ENCODE results near the gene PLEKHA7.
A peak's percentile ranks its signal among the peaks of the same experiment; 100 is the strongest.
"Not testable (repeated sequence)": the region's sequence is repeated elsewhere in the genome, so short reads cannot be mapped to it uniquely, and the experiment has no call there.

PLEKHA7 gene

GRCh38 chr11:16890442-16890841 lies 123.8 kb downstream of the PLEKHA7 start:
- peaks cover 0 to 22% (median 2%) of the 10 kb centered on the region in 5 donors for H3K4me1 ChIP-seq (ENCODE audit: control insufficient read depth in 5 of 5, insufficient read depth in 5 of 5, low read length in 5 of 5)
- no peak overlapping the region for H3K9ac ChIP-seq (ENCODE audit: low read length in 5 of 5)
- no peak overlapping the region for H3K27ac ChIP-seq (ENCODE audit: low read depth, low read length)
- H3K9me3 ChIP-seq (ENCODE audit: control insufficient read depth in 5 of 5, low read length in 5 of 5): peaks cover 0 to 9% (median 0%) of the 10 kb centered on the region in 5 donors
- no peaks in the 10 kb centered on the region for H3K36me3 ChIP-seq (ENCODE audit: control insufficient read depth in 5 of 5, insufficient read depth in 5 of 5, low read length in 5 of 5)
- no peaks in the 10 kb centered on the region for H3K27me3 ChIP-seq (ENCODE audit: control insufficient read depth in 5 of 5, insufficient read depth in 4 of 5, low read length in 5 of 5)
- no peak overlapping the region for H3K4me3 ChIP-seq (ENCODE audit: low read depth in 1 of 5, low read length in 5 of 5)

GRCh38 chr11:16889905-16890304 lies 124.3 kb downstream of the PLEKHA7 start:
- no peak overlapping the region for H3K9ac ChIP-seq (ENCODE audit: low read length in 5 of 5)
- peaks cover 0 to 18% (median 2%) of the 10 kb centered on the region in 5 donors for H3K4me1 ChIP-seq (ENCODE audit: control insufficient read depth in 5 of 5, insufficient read depth in 5 of 5, low read length in 5 of 5)
- H3K36me3 ChIP-seq (ENCODE audit: control insufficient read depth in 5 of 5, insufficient read depth in 5 of 5, low read length in 5 of 5): no peaks in the 10 kb centered on the region
- no peak overlapping the region for H3K27ac ChIP-seq (ENCODE audit: low read depth, low read length)
- H3K9me3 ChIP-seq (ENCODE audit: control insufficient read depth in 5 of 5, low read length in 5 of 5): peaks cover 0 to 9% (median 0%) of the 10 kb centered on the region in 5 donors
- H3K27me3 ChIP-seq (ENCODE audit: control insufficient read depth in 5 of 5, insufficient read depth in 4 of 5, low read length in 5 of 5): no peaks in the 10 kb centered on the region
- H3K4me3 ChIP-seq (ENCODE audit: low read depth in 1 of 5, low read length in 5 of 5): no peak overlapping the region

- H3K27ac ChIP-seq (ENCODE audit: low read depth, low read length); H3K4me3 ChIP-seq (ENCODE audit: low read depth in 1 of 5, low read length in 5 of 5); H3K4me1 ChIP-seq (ENCODE audit: control insufficient read depth in 5 of 5, insufficient read depth in 5 of 5, low read length in 5 of 5); H3K9ac ChIP-seq (ENCODE audit: low read length in 5 of 5); H3K9me3 ChIP-seq (ENCODE audit: control insufficient read depth in 5 of 5, low read length in 5 of 5); H3K27me3 ChIP-seq (ENCODE audit: control insufficient read depth in 5 of 5, insufficient read depth in 4 of 5, low read length in 5 of 5); H3K36me3 ChIP-seq (ENCODE audit: control insufficient read depth in 5 of 5, insufficient read depth in 5 of 5, low read length in 5 of 5): not testable (repeated sequence)
Measured at GRCh38 chr11:16889010-16889409, 125.2 kb downstream of the PLEKHA7 start.

- not testable (repeated sequence) for H3K27me3 ChIP-seq (ENCODE audit: control insufficient read depth in 5 of 5, insufficient read depth in 4 of 5, low read length in 5 of 5); H3K4me3 ChIP-seq (ENCODE audit: low read depth in 1 of 5, low read length in 5 of 5)
Measured at GRCh38 chr11:16887887-16888286, 126.3 kb downstream of the PLEKHA7 start.

GRCh38 chr11:16883174-16883573 lies 131.0 kb downstream of the PLEKHA7 start:
- H3K9me3 ChIP-seq (ENCODE audit: control insufficient read depth in 5 of 5, low read length in 5 of 5): no peaks in the 10 kb centered on the region
- H3K4me1 ChIP-seq (ENCODE audit: control insufficient read depth in 5 of 5, insufficient read depth in 5 of 5, low read length in 5 of 5): peaks cover 2 to 13% (median 10%) of the 10 kb centered on the region in 5 donors
- H3K36me3 ChIP-seq (ENCODE audit: control insufficient read depth in 5 of 5, insufficient read depth in 5 of 5, low read length in 5 of 5): no peaks in the 10 kb centered on the region
- no peak overlapping the region for H3K27ac ChIP-seq (ENCODE audit: low read depth, low read length)
- peak overlapping the region in 1 of 5 donors; percentile 10 for H3K9ac ChIP-seq (ENCODE audit: low read length in 5 of 5)
- no peak overlapping the region for H3K4me3 ChIP-seq (ENCODE audit: low read depth in 1 of 5, low read length in 5 of 5)
- H3K27me3 ChIP-seq (ENCODE audit: control insufficient read depth in 5 of 5, insufficient read depth in 4 of 5, low read length in 5 of 5): no peaks in the 10 kb centered on the region

More at GRCh38 chr11:16887887-16888286, 126.3 kb downstream of the PLEKHA7 start:
- not testable (repeated sequence) for H3K9me3 ChIP-seq (ENCODE audit: control insufficient read depth in 5 of 5, low read length in 5 of 5); H3K27ac ChIP-seq (ENCODE audit: low read depth, low read length); H3K9ac ChIP-seq (ENCODE audit: low read length in 5 of 5); H3K4me1 ChIP-seq (ENCODE audit: control insufficient read depth in 5 of 5, insufficient read depth in 5 of 5, low read length in 5 of 5); H3K36me3 ChIP-seq (ENCODE audit: control insufficient read depth in 5 of 5, insufficient read depth in 5 of 5, low read length in 5 of 5)

- H3K27ac ChIP-seq (ENCODE audit: low read depth, low read length): no peak overlapping the region
- peaks cover 2 to 13% (median 10%) of the 10 kb centered on the region in 5 donors for H3K4me1 ChIP-seq (ENCODE audit: control insufficient read depth in 5 of 5, insufficient read depth in 5 of 5, low read length in 5 of 5)
- no peak overlapping the region for H3K9ac ChIP-seq (ENCODE audit: low read length in 5 of 5)
- no peaks in the 10 kb centered on the region for H3K27me3 ChIP-seq (ENCODE audit: control insufficient read depth in 5 of 5, insufficient read depth in 4 of 5, low read length in 5 of 5)
- H3K36me3 ChIP-seq (ENCODE audit: control insufficient read depth in 5 of 5, insufficient read depth in 5 of 5, low read length in 5 of 5): no peaks in the 10 kb centered on the region
- no peak overlapping the region for H3K4me3 ChIP-seq (ENCODE audit: low read depth in 1 of 5, low read length in 5 of 5)
- H3K9me3 ChIP-seq (ENCODE audit: control insufficient read depth in 5 of 5, low read length in 5 of 5): no peaks in the 10 kb centered on the region
Measured at GRCh38 chr11:16881766-16882165, 132.4 kb downstream of the PLEKHA7 start.

GRCh38 chr11:16881074-16881709 lies 133.0 kb downstream of the PLEKHA7 start:
- no peaks in the 10 kb centered on the region for H3K36me3 ChIP-seq (ENCODE audit: control insufficient read depth in 5 of 5, insufficient read depth in 5 of 5, low read length in 5 of 5)
- no peak overlapping the region for H3K9ac ChIP-seq (ENCODE audit: low read length in 5 of 5)
- H3K4me3 ChIP-seq (ENCODE audit: low read depth in 1 of 5, low read length in 5 of 5): no peak overlapping the region
- peaks cover 2 to 13% (median 10%) of the 10 kb centered on the region in 5 donors for H3K4me1 ChIP-seq (ENCODE audit: control insufficient read depth in 5 of 5, insufficient read depth in 5 of 5, low read length in 5 of 5)
- H3K27ac ChIP-seq (ENCODE audit: low read depth, low read length): no peak overlapping the region
- no peaks in the 10 kb centered on the region for H3K9me3 ChIP-seq (ENCODE audit: control insufficient read depth in 5 of 5, low read length in 5 of 5)
- no peaks in the 10 kb centered on the region for H3K27me3 ChIP-seq (ENCODE audit: control insufficient read depth in 5 of 5, insufficient read depth in 4 of 5, low read length in 5 of 5)

- peaks cover 2 to 13% (median 10%) of the 10 kb centered on the region in 5 donors for H3K4me1 ChIP-seq (ENCODE audit: control insufficient read depth in 5 of 5, insufficient read depth in 5 of 5, low read length in 5 of 5)
- no peaks in the 10 kb centered on the region for H3K27me3 ChIP-seq (ENCODE audit: control insufficient read depth in 5 of 5, insufficient read depth in 4 of 5, low read length in 5 of 5)
- no peaks in the 10 kb centered on the region for H3K9me3 ChIP-seq (ENCODE audit: control insufficient read depth in 5 of 5, low read length in 5 of 5)
- H3K4me3 ChIP-seq (ENCODE audit: low read depth in 1 of 5, low read length in 5 of 5): no peak overlapping the region
- H3K36me3 ChIP-seq (ENCODE audit: control insufficient read depth in 5 of 5, insufficient read depth in 5 of 5, low read length in 5 of 5): no peaks in the 10 kb centered on the region
- no peak overlapping the region for H3K9ac ChIP-seq (ENCODE audit: low read length in 5 of 5)
- H3K27ac ChIP-seq (ENCODE audit: low read depth, low read length): no peak overlapping the region
Measured at GRCh38 chr11:16880184-16880801, 133.9 kb downstream of the PLEKHA7 start.

GRCh38 chr11:16879690-16880089 lies 134.5 kb downstream of the PLEKHA7 start:
- no peaks in the 10 kb centered on the region for H3K36me3 ChIP-seq (ENCODE audit: control insufficient read depth in 5 of 5, insufficient read depth in 5 of 5, low read length in 5 of 5)
- peaks cover 2 to 13% (median 10%) of the 10 kb centered on the region in 5 donors for H3K4me1 ChIP-seq (ENCODE audit: control insufficient read depth in 5 of 5, insufficient read depth in 5 of 5, low read length in 5 of 5)
- no peak overlapping the region for H3K27ac ChIP-seq (ENCODE audit: low read depth, low read length)
- H3K9ac ChIP-seq (ENCODE audit: low read length in 5 of 5): no peak overlapping the region
- no peak overlapping the region for H3K4me3 ChIP-seq (ENCODE audit: low read depth in 1 of 5, low read length in 5 of 5)
- H3K9me3 ChIP-seq (ENCODE audit: control insufficient read depth in 5 of 5, low read length in 5 of 5): no peaks in the 10 kb centered on the region
- H3K27me3 ChIP-seq (ENCODE audit: control insufficient read depth in 5 of 5, insufficient read depth in 4 of 5, low read length in 5 of 5): no peaks in the 10 kb centered on the region

- Histone ChIP-seq H3K36me3 (ENCODE audit: control insufficient read depth in 5 of 5, insufficient read depth in 5 of 5, low read length in 5 of 5) (no peaks in the 10 kb centered on the region), H3K27me3 (ENCODE audit: control insufficient read depth in 5 of 5, insufficient read depth in 4 of 5, low read length in 5 of 5) (no peaks in the 10 kb centered on the region), H3K4me3 (ENCODE audit: low read depth in 1 of 5, low read length in 5 of 5) (no peak overlapping the region), H3K27ac (ENCODE audit: low read depth, low read length) (no peak overlapping the region), H3K9me3 (ENCODE audit: control insufficient read depth in 5 of 5, low read length in 5 of 5) (no peaks in the 10 kb centered on the region), H3K4me1 (ENCODE audit: control insufficient read depth in 5 of 5, insufficient read depth in 5 of 5, low read length in 5 of 5) (peaks cover 0 to 8% (median 6%) of the 10 kb centered on the region in 5 donors), H3K9ac (ENCODE audit: low read length in 5 of 5) (no peak overlapping the region)
Measured at GRCh38 chr11:16876837-16877236, 137.4 kb downstream of the PLEKHA7 start.

Measured in subcutaneous abdominal adipose tissue (tissue), 5 donors.